Posterior cingulate gyrus (tissue), 11 donors: ENCODE results near the gene TERB1.
A peak's percentile ranks its signal among the peaks of the same experiment; 100 is the strongest.

Source experiments
- DNase-seq, 10 donors: peaks; one replicate each; pipeline versions ENCODE4 v3.0.0 to v3.0.0-alpha.2; 2020 to 2021; ENCODE audit warnings: mixed read lengths in 3 of 10
- intact Hi-C: fragments of 100-400 bp; cut with DNase I; formaldehyde crosslinking; loops from one replicate; pipeline ENCODE4 v1.15.1; 2023

Gene TERB1, protein sequence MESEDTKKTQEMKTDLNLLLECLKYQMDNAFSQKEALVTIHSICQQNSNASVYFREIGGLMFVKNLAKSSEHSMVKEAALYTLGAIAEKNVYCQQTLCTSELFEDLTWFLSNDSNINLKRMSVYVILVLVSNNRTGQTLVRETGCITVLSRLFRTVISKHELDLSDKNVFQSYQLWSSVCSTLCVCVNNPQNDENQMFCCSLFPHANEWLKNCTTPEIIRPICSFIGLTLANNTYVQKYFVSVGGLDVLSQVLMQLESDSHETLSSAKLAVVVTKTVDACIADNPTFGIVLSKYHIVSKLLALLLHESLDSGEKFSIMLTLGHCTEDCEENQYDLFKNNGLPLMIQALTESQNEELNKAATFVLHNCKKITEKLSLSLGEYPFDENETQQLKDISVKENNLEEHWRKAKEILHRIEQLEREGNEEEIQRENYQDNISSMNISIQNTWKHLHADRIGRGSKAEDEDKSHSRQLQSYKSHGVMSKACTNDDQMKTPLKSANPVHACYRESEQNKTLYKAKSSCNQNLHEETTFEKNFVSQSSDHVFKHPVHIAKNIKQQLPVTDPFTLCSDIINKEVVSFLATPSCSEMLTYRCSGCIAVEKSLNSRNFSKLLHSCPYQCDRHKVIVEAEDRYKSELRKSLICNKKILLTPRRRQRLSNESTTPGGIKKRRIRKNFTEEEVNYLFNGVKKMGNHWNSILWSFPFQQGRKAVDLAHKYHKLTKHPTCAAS

DNA sequence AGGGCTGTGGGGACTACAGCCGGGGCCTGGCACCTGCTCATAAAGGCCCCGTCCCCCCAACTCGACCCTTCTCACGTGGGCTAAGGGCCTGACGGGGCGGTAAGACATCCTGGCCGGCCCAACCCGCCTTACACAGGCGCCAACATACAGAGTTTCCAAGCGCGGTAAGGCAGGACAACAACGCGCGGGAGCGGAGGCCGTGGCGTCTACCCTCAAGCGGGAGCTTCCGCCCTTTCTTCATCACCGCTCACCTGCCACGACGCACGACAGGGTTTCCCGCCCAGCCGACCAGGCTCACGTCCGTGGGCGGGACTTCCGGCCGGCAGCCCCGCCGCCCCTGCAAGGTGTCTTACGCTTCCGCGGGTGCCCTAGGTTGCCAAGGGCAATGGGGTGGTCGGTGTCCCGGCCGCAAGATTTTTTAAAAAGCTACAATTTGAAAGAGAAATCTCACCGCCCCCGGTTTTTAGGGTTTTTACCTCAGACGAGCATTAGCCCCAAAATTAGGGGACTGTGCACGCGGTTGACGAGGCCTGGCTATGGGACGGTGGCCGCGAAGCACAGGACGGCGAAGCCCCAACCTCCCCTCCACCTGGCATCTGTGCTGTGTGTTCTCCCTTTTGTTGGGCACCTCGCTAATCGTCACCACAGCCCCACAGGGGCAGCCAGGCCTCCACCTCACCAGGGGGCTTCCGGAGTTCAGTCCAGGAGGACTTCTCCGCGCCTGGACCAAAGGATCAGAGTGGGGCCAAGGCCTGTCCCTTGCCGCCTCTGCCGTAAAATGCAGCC lies at the start of gene TERB1:
Gene TERB1, minus strand, starts transcription at position 265 of the 786 bp plus-strand sequence. CDS start 4,786 bp downstream, outside the sequence.
- DNase-seq, result peak in 1 of 10 donors; percentile 69
- intact Hi-C loops, result no loop called here

DNA sequence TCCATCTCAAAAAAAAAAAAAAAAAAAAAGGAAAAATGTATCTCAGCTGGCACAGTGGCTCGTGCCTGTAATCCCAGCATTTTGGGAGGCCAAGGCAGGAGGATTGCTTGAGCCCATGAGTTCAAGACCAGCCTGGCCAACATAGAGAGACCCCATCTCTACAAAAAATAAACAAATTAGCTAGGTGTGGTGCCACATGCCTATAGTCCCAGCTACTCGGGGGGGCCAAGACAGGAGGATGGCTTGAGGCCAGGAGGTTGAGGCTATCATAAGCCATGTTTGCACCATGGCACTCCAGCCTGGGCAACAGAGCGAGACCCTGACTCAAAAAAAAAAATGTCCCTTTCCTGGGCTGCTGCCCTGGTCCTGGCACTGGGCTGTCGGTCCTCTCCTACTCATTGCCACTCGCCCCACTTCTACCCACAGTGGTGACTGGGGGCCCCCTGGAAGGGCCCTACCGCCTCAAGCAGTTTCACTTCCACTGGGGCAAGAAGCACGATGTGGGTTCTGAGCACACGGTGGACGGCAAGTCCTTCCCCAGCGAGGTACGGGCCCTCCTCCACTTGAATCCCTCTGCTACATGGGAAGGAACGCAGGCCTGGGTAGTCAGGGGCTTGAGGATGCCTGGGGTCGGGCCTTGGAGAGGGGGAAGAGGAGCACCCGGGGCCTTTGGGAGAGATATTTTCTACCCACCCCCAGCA lies 48.9 kb upstream of the TERB1 start:
- intact Hi-C loops, result no loop called here

DNA sequence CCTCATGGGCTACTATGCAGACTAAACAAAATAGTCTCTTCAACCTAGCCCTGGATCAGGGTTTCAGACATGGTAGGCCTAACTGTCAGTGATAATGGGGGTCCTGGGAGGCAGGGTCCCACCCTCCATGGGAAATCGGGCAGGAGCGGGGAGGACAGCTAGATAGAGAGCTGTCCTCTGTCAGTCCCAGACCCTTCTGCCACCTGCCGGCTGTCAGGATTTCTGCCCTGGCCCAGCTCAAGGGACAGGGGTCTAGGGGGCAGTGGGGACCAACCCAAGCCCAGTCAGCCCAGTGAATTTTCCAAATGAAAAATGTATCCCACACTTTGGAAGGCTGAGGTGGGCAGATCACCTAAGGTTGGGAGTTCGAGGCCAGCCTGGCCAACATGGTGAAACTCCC lies 48.2 kb upstream of the TERB1 start:
- peak in 1 of 10 donors; percentile 44 for DNase-seq
- intact Hi-C loops, result no loop called here

More for the DNA sequence above, 48.9 kb upstream of the TERB1 start:
- DNase-seq, result peak in 1 of 10 donors; percentile 81

DNA sequence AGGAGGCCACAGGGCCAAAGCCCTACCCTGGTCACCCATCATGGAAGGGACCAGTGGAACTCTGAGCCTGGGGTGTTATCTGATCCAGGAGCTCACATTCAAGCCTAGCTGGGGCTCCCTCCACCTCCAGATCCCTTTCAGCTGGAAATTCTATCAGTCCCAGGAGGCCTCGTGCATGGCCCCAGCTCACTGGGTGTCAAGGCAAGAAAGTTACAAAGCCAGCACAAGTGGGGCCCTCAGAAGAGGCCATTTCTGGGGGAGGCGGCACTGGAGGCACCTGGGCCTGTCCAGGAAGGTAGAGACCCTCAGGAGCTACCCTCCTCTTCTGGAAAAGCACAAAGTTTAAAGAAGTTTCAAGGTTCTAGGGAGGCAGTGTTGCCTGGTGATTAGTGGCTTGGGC lies 47.6 kb upstream of the TERB1 start:
- intact Hi-C loops, result no loop called here
- peak in 1 of 10 donors; percentile 60 for DNase-seq

DNA sequence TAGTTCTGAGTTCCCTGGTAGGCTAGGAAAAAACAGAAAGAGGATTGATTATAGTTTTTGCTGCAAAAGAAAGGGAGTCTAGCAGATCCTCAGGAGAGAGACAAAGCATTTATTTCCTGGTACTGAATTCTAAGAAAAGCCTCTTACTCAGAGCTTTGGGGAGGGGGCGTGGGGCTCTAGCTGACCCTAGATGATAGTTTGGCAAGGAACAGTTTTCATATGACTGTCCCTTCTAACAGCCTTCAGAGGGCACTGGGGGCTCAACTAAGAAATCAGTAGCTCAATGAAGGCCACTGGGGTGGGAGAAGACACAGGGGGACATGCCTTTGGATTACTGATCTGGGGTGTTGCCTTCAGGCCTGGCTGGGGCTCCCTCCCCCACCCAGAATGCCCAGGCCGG lies 46.8 kb upstream of the TERB1 start:
- DNase-seq, result no peak
- intact Hi-C loops, result no loop called here

DNA sequence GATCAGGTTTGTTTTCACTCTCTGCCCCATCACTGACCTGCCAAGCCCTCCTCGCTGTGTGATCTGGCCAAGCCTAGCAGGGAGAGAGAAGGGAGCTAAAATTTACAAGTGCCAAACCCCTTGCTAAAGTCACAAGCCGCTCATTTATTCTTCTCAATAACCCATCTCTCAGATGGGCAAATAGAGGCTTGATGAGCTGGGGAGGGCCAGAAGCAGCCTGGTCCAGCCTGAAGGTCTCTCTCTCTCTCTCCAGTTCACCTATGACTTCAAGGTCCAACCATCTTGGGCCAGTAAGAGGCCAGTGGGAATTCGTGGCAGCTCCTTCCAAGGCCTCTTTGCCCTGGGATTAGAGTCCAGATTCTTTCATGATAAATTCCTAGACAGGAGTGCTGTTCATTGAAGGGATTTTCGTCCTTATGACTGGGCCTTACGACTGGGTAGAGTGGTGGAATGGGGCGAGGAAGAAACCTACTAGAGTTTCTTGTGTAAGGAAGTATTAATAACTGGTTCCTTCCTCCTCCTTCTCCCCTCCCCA lies 46.2 kb upstream of the TERB1 start:
- peak in 1 of 10 donors; percentile 2 for DNase-seq
- intact Hi-C loops, result no loop called here

DNA sequence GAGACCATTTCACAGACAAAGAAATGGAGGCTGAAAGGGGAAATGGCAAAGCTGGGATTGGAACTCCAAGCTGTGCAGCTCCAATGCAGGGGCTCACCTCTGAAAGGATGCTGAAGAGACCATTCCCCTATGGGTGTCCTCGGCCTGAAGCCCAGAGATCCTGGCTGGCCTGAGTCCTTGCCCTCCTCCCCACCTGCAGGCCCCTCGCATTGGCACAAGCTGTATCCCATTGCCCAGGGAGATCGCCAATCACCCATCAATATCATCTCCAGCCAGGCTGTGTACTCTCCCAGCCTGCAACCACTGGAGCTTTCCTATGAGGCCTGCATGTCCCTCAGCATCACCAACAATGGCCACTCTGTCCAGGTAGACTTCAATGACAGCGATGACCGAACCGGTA lies 45.4 kb upstream of the TERB1 start:
- peak in 1 of 10 donors; percentile 54 for DNase-seq
- intact Hi-C loops, result no loop called here

DNA sequence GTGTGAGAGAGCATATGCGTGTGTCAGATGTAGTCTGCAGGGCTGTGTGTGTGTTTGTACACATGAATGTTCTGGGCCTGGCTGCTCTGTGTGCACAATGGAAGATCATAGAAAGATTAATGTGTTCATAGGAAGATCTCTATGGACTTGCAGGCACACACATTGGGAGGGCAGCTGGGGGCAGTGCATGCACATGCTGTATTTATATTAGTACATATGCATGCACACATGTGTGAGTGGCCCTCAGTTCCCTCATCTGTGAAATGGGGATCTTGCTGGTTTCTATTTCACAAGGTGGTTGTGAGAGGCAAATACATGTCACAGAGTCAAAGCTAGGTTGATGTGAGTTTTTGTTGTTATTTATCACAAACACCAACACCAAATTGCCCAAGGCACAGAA lies 44.9 kb upstream of the TERB1 start:
- no peak for DNase-seq
- intact Hi-C loops, result no loop called here

DNA sequence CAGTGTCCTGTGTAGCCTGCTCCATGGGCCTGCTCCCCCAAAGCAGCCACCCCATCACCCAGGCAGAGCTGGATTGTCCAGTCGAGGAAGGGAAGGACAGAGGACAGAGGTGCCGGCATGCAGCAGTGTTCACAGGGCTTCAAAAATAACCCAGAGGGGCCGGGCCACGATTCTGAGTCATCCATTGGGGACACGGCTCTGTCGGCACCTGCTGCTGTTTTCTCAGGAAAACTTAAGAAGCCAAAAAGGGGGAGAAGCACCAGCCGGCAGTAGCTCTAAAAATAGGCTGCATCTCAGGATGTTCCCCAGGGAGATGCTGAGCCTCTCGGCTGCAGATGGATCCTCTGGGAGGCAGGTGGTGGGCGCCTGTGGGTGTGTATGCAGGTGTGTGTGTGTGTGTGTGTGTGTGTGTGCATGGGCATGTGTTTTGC lies 44.4 kb upstream of the TERB1 start:
- intact Hi-C loops, result no loop called here

DNA sequence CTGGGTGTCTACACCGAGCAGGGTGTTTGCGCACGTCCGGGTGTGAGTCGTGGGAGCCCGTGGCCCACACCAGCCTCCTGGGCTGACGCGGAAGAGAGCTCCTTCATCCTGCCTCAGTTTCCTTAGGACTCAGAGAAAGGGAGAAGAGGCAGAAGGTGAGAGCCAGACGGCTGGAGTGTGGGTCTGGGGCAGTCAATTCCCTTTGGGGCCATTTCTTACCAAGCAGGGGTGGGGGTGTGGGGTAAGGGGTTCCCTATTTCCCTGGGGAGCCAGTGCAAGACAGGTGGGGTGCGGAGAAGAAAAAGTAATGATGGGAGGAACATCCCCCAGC lies 43.7 kb upstream of the TERB1 start:
- DNase-seq, result no peak
- intact Hi-C loops, result no loop called here

More for the DNA sequence above, 44.4 kb upstream of the TERB1 start:
- peak in 8 of 10 donors; percentile 53 to 94 (median 76) for DNase-seq

DNA sequence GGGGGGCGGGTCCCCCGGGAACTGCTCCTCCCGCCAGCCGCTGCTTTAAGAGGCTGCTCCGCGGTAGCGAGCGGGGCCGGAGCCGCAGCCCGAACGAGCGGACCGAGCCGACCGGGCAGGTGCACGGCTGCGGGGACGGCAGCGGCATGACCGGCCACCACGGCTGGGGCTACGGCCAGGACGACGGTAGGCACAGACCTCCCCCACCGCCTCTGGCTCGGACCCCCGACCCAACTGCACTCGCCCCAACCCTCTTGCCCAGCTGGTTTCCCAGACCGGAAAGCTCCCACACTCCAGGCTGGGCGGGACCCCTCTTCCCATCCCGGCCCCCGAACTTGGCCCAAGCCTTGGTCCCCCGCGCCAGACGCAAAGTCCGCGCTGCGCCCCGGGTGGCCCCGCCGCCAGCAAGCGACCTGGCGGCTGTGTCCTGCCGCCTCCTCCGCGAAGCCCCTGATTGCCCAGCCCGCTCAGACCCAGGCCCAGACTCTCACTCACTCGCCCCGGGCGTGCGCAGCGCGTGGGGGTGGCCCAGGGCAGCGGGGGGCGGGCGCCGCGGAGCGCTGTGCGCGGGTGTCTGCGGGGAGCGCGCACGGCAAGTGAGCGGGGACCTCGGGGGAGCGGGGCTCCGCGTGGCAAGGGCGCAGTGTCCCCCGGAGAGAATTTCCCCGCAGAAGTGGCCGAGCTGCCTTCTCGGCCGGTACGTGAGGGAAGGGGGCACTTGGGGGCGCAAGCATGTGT lies 43.1 kb upstream of the TERB1 start, which contains the start of gene CA7:
Gene CA7, plus strand, starts transcription at position 73 of the 738 bp plus-strand sequence. Its CDS starts 74 bp downstream, at position 147.
- peak in 3 of 10 donors; percentile 29 to 90 (median 83) for DNase-seq
- intact Hi-C loops, result no loop called here

DNA sequence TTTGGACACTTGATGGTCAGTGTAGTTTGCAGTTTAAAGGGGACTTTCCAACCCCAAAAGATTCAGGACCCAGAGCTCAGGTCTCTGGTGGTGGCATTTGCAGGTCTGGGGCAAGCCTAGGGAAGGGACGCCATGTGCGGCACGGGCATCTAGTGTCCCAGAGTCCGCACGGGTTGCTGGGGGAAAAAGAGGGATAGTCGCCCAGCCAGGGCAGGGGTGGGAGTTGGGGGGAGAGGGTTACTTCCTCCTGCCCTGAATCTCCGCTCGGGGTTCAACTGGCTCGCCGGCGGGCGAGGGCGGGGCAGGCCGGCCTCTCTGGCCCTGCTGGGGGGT lies 42.6 kb upstream of the TERB1 start:
- intact Hi-C loops, result no loop called here

DNA sequence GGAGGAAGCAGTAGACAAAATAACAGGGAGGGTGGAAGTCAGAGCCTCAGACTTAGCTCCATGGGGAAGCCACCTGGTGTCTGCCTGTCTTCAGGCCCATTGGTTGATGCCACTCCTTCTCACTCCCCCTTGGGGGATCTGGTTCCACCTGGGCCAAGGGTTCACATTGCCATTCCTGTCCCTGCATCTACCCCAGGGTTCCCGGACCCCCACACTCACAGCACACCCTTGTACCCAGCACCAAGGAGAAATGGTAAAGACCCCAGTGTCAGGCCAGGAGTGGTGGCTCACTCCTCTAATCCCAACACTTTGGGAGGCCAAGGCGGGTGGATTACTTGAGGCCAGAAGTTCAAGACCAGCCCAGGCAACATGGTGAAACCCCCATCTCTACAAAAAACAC lies 41.8 kb upstream of the TERB1 start:
- peak in 1 of 10 donors; percentile 55 for DNase-seq
- intact Hi-C loops, result no loop called here

More for the DNA sequence above, 42.6 kb upstream of the TERB1 start:
- DNase-seq, result no peak

DNA sequence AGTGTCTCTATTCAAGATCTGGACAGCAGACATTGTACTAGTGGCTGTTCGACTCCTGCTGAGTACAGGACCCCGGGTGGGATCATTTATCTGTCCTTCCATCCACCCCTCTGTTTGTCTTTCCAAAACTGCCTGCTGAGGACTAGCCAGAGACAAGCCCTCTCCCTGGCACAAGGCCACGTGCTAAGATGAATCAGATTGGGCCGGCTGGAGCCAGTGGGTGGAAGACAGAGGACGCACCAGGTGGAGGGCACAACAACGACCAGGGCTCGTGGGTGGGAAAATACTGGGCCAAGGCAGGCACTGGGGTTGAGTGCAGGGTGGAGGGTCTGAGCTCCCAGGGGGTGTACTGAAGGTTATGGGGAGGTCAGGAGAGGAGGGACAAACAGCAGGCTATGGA lies 41.4 kb upstream of the TERB1 start:
- DNase-seq, result peak in 4 of 10 donors; percentile 38 to 78 (median 48)
- intact Hi-C loops, result no loop called here

DNA sequence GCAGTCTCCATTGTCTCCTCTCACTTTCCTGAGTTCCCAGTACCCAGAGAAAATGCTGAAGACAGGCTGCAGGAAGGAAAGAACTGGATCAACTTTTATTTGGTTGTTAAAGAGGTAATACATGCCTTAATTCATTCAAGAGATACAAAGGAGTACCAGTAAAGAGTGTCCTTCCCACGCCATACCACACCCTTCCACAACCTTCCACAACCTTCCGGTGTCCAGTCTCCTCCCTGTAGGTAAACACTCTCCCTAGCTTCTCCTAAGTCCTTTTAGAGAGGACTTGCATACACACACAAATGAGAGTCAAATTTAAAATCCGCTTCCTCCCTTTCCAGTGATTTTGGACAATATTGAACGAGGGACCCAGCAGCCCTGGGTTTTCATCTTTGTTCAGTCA lies 40.0 kb upstream of the TERB1 start:
- intact Hi-C loops, result no loop called here

DNA sequence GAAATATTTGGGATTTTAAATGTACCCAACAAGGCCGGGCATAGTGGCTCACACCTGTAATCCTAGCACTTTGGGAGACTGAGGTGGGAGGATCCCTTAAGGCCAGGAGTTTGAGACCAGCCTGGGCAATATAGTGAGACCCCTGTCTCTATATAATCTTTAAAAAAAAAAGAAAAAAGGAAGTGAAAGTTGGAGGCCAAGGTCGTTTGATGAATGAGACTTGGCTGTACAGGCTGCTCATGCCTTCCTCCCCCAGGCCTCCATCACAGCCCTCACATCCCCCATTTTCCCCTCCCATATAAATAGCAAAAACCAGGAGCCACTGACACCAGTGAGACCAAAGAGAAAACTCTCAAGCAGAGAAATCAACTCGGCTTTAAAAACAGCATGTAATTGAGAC lies 39.5 kb upstream of the TERB1 start:
- DNase-seq, result peak in 1 of 10 donors; percentile 21
- intact Hi-C loops, result no loop called here

More for the DNA sequence above, 40.0 kb upstream of the TERB1 start:
- no peak for DNase-seq

DNA sequence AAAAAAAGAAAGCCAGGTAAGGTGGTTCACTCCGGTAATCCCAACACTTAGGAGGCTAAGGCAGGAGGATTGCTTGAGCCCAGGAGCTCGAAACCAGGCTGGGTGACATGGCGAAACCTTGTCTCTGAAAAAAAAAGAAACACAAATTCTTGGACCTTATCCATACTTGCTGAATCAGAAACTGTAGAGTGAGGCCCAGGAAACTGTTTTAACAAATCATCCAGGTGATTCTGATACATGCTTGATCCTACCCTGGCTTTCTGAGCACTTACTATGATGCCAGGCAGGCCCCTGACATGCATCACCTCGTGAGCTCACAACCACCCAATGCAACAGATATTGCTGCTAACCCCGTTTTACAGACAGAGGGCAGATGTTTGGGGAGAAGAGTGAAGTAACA lies 33.4 kb upstream of the TERB1 start:
- DNase-seq, result peak in 1 of 10 donors; percentile 15
- intact Hi-C loops, result loop anchor here (5.0 kb wide), 1 partner anchor 38 kb away; no protein-coding TSS in a partner anchor

DNA sequence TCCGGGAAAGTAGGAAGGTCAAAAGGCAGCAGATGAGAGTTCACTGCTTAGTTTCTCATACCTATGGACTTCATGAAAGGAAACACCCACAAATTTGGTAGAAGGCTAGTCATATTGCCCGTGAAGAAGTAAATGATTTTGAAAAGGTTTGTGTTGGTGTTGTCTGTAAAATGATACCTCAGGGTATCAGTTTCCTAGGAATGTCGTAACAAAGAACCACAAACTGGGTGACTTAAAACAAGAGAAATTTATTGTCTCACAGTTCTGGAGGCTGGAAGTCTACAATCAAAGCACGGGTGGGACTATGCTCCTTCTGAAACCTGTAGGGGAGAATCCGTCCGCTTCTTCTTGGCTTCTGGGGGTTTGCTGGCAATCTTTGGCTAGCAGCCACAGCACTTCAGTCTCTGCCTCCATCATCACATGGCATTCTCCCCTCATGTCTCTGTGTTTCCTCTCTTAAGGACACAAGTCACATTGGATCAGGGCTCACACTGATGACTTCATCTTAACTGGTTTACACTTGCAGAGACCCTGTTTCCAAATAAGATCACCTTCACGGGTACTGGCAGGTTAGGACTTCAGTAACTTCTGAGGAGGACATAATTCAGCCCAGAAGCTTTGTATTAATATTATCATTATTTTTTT lies 31.4 kb upstream of the TERB1 start:
- intact Hi-C loops, result loop anchor here (5.0 kb wide), 1 partner anchor 40 kb away; no protein-coding TSS in a partner anchor
- DNase-seq, result peak in 1 of 10 donors; percentile 13
